Lower leg skin (tissue), 4 donors: Measurements from ENCODE around the gene ABCG1. TPM values are rescaled to one million over a fixed set of nuclear protein-coding genes. Genes with fewer than 3 reads are reported as not detected.
A peak's percentile ranks its signal among the peaks of the same experiment; 100 is the strongest.

ENCODE experiments used
- DNase-seq, 2 donors: peaks; one replicate each; pipeline ENCODE4 v3.0.0-alpha.2; 2019; ENCODE audit warnings: low spot score in 2 of 2
- H3K4me3 ChIP-seq: fragments of 200-600 bp; sonication (generic); 2 replicates; pipeline ENCODE4 v1.5.1; 2017; ENCODE audit warnings: mild to moderate bottlenecking, low read depth; ENCODE audit not compliant: poor library complexity, severe bottlenecking
- POLR2A ChIP-seq, 2 donors: fragments of 450-650 bp; IDR thresholded peaks; one replicate each; pipeline ENCODE4 v1.6.1; 2016 to 2017; ENCODE audit warnings: antibody characterized with exemption in 2 of 2, mild to moderate bottlenecking in 1 of 2, moderate library complexity in 1 of 2
- WGBS, 2 donors: methylation state at CpG; one replicate each; pipeline ENCODE4 v1.1.5; 2018; 5-methylcytosine and 5-hydroxymethylcytosine counted together
- intact Hi-C: fragments of 100-400 bp; cut with DNase I; formaldehyde crosslinking; loops from one replicate; pipeline ENCODE4 v1.15.0; 2023; ENCODE audit warnings: low total_unique reads
- total RNA-seq, 4 donors: library from RNA; depleted of rRNA; stranded (reverse); fragments of >200 nt; gene quantifications; one replicate each; pipeline ENCODE4 v1.1.0, GENCODE V29; 2016
- TF ChIP-seq, protein P1 (sequence below), 3 donors: fragments of 450-650 bp; IDR thresholded peaks; one replicate each; pipeline ENCODE4 v1.5.1; 2016; ENCODE audit warnings: antibody characterized with exemption in 3 of 3, mild to moderate bottlenecking in 3 of 3, moderate library complexity in 2 of 3

ABCG1 gene
- total RNA-seq, 4 donors from 2014 or later: 49.4 to 80.2 (median 52.7) TPM

GRCh38 chr21:42258885-42259407 lies 40.0 kb downstream of the ABCG1 start:
- H3K4me3 ChIP-seq: no peak overlapping the region
- DNase-seq: no peak
- WGBS, 2 donors: 57 to 64% methylated on average over 9 of the region's 9 CpGs

DNA sequence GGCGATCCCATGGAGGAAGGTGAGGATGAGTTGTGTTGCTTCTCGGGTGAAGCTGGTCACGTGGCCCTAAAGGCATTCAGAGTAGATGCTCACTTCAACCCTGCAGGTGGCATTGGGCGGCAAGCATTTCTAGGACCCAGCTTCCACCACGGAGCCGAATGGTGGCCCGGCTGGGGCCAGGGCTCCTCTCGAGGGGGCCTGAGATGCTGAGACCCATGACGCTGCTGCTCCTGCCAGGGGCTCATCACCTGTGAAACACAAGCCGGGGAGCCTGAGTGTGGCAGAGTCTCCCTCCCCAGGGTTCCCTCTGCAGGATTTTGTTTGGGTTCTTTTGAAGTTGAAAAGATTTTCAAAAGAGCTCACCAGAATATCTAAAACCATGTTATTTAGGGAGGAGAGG lies 41.2 kb downstream of the ABCG1 start:
- WGBS, 2 donors: 95% methylated on average over 9 to 10 of the region's 10 CpGs
- no peak for TF ChIP-seq POLR2A (IDR thresholded peaks at IDR 0.05)
- TF ChIP-seq, protein P1, sequence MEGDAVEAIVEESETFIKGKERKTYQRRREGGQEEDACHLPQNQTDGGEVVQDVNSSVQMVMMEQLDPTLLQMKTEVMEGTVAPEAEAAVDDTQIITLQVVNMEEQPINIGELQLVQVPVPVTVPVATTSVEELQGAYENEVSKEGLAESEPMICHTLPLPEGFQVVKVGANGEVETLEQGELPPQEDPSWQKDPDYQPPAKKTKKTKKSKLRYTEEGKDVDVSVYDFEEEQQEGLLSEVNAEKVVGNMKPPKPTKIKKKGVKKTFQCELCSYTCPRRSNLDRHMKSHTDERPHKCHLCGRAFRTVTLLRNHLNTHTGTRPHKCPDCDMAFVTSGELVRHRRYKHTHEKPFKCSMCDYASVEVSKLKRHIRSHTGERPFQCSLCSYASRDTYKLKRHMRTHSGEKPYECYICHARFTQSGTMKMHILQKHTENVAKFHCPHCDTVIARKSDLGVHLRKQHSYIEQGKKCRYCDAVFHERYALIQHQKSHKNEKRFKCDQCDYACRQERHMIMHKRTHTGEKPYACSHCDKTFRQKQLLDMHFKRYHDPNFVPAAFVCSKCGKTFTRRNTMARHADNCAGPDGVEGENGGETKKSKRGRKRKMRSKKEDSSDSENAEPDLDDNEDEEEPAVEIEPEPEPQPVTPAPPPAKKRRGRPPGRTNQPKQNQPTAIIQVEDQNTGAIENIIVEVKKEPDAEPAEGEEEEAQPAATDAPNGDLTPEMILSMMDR (IDR thresholded peaks at IDR 0.05): no peak
- no peak for DNase-seq
- intact Hi-C loops: no loop called here
- no peak overlapping the region for H3K4me3 ChIP-seq

More at GRCh38 chr21:42258885-42259407, 40.0 kb downstream of the ABCG1 start:
- TF ChIP-seq, protein P1 (IDR thresholded peaks at IDR 0.05): no peak
- no peak for TF ChIP-seq POLR2A (IDR thresholded peaks at IDR 0.05)
- intact Hi-C loops: no loop called here

- no peak for DNase-seq
- intact Hi-C loops: no loop called here
- no peak for TF ChIP-seq POLR2A (IDR thresholded peaks at IDR 0.05)
- TF ChIP-seq, protein P1 (IDR thresholded peaks at IDR 0.05): no peak
- 89 to 90% methylated on average over 7 of the region's 7 CpGs for whole genome bisulfite sequencing, 2 donors
- no peak overlapping the region for H3K4me3 ChIP-seq
Observed at GRCh38 chr21:42261829-42262200, 42.9 kb downstream of the ABCG1 start.

GRCh38 chr21:42262831-42263231 lies 43.9 kb downstream of the ABCG1 start:
- intact Hi-C loops: no loop called here
- DNase-seq: peak; percentile 51 to 92
- 26 to 48% methylated on average over 11 of the region's 11 CpGs for WGBS, 2 donors

GRCh38 chr21:42263591-42264131 lies 44.7 kb downstream of the ABCG1 start:
- intact Hi-C loops: no loop called here
- peak; percentile 55 to 91 for DNase-seq
- WGBS, 2 donors: 33 to 44% methylated on average over 18 of the region's 18 CpGs
- no peak overlapping the region for H3K4me3 ChIP-seq
- TF ChIP-seq POLR2A (IDR thresholded peaks at IDR 0.05): no peak
- TF ChIP-seq, protein P1 (IDR thresholded peaks at IDR 0.05): no peak

More at GRCh38 chr21:42262831-42263231, 43.9 kb downstream of the ABCG1 start:
- H3K4me3 ChIP-seq: no peak overlapping the region
- TF ChIP-seq, protein P1 (IDR thresholded peaks at IDR 0.05): no peak
- no peak for TF ChIP-seq POLR2A (IDR thresholded peaks at IDR 0.05)
